HG02938 (cell line): Measurements from ENCODE around the gene IL17RD.
A peak's percentile ranks its signal among the peaks of the same experiment; 100 is the strongest.

Source experiments
- ATAC-seq: cut with Tn5 transposase; IDR thresholded peaks from one replicate; pipeline ENCODE4 v1.9.1; 2021; ENCODE audit warnings: mild to moderate bottlenecking, moderate library complexity; ENCODE audit not compliant: unreplicated experiment

The IL17RD gene

GRCh38 chr3:57069503-57069902, 95.7 kb downstream of the IL17RD start:
- no peak for ATAC-seq

GRCh38 chr3:57068437-57069089, 96.6 kb downstream of the IL17RD start:
- peak; percentile 96 for ATAC-seq

- no peak for ATAC-seq
Observed at GRCh38 chr3:57066471-57066870, 98.7 kb downstream of the IL17RD start.

- ATAC-seq = no peak
Observed at GRCh38 chr3:57065588-57065987, 99.6 kb downstream of the IL17RD start.

GRCh38 chr3:57064572-57064971, 100.6 kb downstream of the IL17RD start:
- no peak for ATAC-seq

- ATAC-seq = no peak
Observed at GRCh38 chr3:57064001-57064400, 101.2 kb downstream of the IL17RD start.

GRCh38 chr3:57063032-57063431, 102.1 kb downstream of the IL17RD start:
- ATAC-seq = no peak

GRCh38 chr3:57062101-57062631, 103.0 kb downstream of the IL17RD start:
- no peak for ATAC-seq

GRCh38 chr3:57061556-57061955, 103.6 kb downstream of the IL17RD start:
- ATAC-seq = no peak

GRCh38 chr3:57060089-57060821, 104.9 kb downstream of the IL17RD start, which contains the start of gene SPATA12:
SPATA12 (plus strand) TSS chr3:57060664; CDS start chr3:57073695, 13,031 bp downstream.
- no peak for ATAC-seq

GRCh38 chr3:57059411-57059810, 105.7 kb downstream of the IL17RD start:
- no peak for ATAC-seq

GRCh38 chr3:57057351-57057750, 107.8 kb downstream of the IL17RD start:
- ATAC-seq = no peak

GRCh38 chr3:57053122-57053521, 112.0 kb downstream of the IL17RD start:
- ATAC-seq = no peak

GRCh38 chr3:57052662-57053061, 112.5 kb downstream of the IL17RD start:
- ATAC-seq = no peak

GRCh38 chr3:57048728-57049127, 116.4 kb downstream of the IL17RD start:
- ATAC-seq = no peak

GRCh38 chr3:57048052-57048671, 117.0 kb downstream of the IL17RD start:
- no peak for ATAC-seq

- no peak for ATAC-seq
Observed at GRCh38 chr3:57046101-57046765, 118.9 kb downstream of the IL17RD start.

GRCh38 chr3:57043518-57043917, 121.6 kb downstream of the IL17RD start:
- no peak for ATAC-seq

- ATAC-seq = no peak
Observed at GRCh38 chr3:57041674-57042073, 123.5 kb downstream of the IL17RD start.
